Inflammatory macrophage treated with lipopolysaccharide for 1 hour (primary cell): Measurements from ENCODE around the gene ZNF619.

Experiments used
- DNase-seq, 2 donors: peaks; one replicate each; pipeline ENCODE4 v3.0.0-alpha.2; 2020 to 2022

ZNF619 gene

DNA sequence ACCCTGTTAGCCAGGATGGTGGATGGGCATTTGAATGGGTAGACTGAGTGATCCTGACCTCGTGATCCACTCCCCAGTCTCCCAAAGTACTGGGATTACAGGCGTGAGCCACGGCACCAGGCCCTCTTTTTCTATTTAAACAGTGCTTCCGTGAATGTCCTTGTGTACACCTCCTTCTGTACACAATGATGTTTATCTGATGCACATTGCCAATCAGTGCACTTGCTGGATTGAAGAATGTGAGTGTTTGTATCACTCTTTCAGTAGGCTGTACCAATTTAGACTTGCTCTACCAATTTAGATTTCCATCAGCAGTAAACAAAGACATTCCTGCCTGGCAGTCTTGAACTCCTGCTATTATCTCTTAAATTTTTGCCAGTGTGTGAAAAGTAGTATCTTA lies 8.9 kb upstream of the ZNF619 start:
- DNase-seq, result no peak

DNA sequence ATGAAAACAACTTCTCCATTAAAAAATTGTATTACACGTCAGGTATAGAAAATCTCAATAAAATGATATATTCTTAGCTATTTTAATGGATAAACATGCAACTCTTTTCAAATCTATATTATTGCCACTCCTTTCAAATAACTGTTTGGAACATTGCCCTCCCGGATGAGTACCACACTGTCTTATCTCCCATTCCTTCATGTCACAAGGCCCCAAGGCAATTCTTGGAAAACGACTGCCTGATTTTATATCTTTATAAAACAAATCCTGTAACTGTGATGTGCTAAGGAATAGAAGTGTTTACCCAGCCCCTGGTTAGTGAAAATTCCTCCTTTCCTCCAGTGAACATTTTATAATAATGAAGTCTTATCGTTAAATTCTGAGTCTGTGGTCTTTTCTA lies 6.2 kb upstream of the ZNF619 start:
- no peak for DNase-seq

DNA sequence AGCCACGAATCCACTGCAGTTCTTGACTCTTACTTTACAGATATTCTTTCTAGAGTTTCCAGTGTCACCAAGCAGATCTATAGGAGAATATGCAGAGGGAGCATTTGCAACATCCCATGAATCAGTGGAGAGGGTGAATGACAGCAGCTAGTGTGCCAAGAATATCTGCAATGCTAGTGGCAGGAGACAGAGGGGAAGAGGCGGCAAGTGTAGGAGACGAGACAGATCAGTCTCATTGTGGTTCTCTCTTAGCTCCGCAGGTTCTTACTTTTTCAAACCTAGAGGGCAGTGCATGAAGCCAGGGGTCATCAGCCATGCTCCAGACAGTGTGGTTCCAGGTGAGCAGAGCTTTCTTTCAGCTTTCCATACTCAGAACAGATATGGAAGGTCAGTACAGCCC lies 744 bp downstream of the ZNF619 start:
- DNase-seq, result peak; percentile 23 to 37

DNA sequence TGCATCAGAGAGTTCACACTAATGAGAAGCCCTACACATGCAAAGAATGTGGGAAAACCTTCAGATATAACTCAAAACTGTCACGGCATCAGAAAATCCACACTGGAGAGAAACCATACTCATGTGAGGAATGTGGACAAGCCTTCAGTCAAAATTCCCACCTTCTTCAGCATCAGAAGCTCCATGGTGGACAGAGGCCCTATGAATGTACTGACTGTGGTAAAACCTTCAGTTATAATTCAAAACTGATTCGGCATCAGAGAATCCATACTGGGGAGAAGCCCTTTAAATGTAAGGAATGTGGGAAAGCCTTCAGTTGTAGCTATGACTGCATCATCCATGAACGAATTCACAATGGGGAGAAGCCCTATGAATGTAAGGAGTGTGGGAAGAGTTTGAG lies 10.2 kb downstream of the ZNF619 start:
- no peak for DNase-seq

DNA sequence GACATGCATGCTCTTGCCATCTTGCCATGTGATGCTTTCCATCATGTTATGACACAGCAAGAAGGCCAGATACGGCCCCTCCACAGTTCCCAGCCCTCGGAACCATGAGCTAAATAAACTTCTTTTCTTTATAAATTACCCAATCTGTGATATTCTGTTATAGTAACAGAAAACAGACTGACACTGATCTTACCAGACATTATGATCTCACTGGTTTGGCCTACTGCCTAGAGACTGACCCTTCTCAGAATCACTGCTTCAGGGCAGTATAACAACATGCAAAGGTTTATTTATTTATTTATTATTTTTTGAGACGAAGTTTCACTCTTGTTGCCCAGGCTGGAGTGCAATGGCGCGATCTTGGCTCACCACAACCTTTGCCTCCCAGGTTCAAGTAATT lies 14.0 kb downstream of the ZNF619 start:
- DNase-seq, result no peak

DNA sequence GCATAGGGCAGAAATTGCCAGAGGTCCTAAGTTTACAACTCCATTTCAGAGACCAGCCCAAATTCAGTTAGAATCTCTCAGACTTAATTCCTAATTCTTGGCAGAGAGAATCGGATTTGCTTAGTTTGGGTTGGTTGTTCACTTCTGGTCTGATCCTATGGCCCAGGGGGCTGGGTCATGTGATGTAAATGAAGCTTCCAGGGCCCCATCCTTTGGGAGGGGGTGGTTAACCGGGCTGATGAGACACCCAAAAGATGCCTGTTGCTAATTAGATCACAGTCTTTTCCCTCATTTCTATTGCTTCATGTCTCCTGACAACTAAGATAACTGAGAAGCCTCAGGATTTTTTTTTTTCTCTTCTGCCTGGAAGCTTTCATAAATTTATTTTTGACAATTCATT lies 17.8 kb downstream of the ZNF619 start:
- no peak for DNase-seq

DNA sequence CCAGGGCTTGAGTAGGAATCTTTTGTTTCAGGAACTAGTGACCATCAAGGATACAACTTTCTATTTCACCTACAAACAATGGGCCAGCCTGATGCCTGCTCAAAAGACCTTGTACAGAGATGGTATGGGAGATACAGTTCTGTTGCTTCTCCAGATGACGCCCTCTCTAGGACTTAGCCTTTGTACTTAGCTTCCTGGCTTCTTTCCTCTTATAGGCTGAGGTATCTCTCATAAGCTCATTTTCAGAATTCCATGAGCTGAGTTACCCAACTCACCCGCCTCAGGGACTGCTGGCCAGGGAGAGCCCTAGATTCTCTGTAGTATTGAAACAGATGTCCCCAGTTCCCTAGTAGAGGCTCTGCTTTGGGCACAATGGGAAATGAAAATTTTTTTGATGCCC lies 20.4 kb downstream of the ZNF619 start:
- no peak for DNase-seq

DNA sequence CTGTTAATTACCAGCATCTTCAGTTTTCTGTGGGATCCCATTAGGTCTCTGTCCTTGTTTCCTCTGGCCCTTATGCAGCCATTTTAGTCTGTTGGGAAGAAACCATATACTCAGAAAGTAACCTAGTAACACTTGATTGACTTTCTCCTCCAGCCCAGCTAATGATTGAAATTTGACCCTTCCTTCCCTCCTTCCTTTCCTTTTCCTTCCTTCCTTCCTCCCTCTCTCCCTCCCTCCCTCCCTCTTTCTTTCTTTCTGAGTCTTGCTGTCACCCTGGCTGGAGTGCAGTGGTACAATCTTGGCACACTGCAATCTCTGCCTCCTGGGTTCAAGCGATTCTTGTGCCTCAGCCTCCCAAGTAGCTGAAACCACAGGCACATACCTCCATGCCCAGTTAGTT lies 23.0 kb downstream of the ZNF619 start:
- DNase-seq, result no peak

DNA sequence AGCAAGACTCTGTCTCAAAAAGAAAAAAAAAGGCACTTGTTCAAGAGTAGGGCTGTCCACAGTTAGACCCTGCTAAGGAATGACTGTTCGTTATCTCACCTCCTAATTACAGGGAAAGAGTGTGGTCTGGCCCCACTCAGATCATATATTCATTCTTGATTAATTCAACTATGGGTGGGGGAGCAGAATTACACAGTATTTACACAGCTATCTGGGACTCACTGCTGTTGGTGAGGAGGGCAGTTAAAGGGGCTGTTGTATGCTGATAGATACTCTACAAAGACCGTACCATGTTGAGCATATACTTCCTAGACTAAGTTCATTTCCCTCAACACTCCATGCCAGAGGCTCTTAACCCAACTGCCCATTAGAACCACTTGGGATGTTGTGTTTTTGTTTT lies 25.1 kb downstream of the ZNF619 start:
- DNase-seq, result no peak

DNA sequence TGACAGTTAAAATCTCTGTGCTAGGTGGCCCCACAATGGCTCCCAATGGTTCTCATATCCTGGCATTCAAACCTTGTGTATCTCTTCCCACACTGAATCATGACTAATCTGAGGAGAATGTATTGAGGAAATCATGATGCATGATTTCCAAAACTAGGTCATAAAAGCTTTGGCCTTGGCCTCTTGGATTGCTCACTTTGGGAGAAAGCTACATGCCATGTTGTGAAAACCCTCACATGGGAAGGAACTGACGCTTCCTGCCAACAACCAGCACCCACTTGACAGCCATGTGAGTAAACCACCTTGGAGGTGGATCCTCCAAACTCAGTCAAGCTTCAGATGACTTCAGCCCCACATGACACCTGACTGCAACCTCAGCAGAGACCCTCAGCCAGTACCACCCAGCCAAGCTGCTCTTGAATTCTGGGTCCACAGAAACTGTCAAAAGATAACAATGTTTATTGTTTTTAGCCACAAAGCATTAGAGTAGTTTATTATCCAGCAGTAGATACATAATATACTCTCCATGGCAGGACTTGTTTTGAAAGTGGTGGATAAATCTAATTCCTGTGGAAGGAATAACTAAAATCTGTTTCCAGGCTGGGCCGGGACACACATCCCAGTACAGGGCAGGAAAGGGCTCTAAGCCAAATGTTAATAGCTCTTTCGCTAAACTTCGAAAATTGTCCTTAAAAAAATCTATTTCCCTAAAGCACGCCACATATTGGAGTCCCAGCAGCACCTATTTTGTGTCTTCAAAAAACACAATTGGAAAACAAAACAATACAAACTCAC lies 27.9 kb downstream of the ZNF619 start:
- peak; percentile 57 to 96 for DNase-seq

DNA sequence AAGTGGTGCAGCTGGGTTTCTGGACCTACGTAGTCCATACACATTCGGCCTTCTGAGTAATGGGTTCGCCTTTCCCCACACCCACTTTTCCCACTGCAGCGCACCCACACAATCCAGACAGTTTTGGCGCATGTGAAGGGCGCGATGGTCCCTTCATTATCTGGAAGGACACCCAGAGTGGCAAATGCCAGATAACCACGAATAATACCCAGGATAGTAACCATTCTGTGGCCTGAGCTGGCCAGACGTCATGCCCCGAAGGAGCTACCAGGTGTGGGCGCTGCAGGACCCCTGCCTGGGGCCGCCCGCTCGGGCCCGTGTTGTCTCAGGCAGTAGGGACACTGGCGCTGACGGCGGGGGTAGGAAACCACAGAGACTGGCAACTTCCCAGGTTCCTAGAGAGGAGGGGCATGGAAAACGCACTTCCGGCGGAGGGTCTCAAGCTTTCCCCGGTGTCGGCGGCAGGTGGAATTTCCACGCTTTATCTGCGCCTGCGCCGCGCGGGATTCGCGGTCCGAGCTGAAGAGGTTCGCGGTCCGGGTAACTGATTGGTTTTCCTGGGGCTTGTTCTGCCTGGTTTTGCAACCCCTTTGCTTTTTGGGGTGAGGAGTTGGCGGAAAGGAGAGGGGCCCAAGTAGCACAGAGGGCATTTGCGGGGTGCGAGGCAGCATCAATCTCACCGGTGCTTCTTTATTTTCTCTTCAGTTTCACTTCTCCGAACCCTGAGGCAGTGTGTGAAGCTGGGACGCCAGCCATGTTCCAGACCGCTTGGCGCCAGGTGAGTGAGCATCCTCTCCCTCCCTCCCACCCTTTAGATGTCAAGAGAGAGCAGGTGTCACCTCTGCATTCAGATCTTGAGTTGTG lies 28.9 kb downstream of the ZNF619 start, which contains the start of gene ZNF620:
Gene ZNF620, plus strand, starts transcription at position 441 of the 864 bp plus-strand sequence. Its CDS starts 314 bp downstream, at position 755.
- DNase-seq, result peak; percentile 45 to 56

DNA sequence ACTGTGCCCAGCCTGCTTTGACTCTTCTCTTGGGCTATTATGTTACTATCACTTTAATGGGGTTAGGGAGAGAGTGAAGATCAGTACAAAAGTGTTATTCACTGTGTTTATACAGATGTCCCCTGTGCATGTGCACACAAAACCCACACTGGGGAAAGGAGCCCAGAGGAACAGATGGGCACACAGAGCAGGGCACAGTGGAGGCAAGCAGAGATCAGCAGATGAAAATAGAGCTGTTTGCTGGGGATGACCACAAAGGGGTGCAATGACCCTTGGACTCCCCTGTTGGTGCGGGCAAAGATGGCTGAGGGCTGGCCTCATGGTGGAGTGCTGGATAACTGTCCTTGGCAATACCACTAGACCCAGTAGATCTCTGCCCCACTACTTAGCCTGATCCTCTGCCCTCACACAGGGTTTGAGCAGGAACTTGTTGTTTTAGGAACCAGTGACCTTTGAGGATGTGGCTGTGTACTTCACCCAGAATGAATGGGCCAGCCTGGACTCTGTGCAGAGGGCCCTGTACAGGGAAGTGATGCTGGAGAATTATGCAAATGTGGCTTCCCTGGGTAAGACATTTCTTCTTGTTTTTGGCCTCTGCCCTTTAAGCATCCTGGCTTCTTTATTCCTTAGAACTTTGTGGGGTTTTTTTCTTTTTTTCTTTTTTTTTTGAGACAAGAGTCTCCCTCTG lies 34.3 kb downstream of the ZNF619 start:
- DNase-seq, result peak in 1 of 2 donors; percentile 17

DNA sequence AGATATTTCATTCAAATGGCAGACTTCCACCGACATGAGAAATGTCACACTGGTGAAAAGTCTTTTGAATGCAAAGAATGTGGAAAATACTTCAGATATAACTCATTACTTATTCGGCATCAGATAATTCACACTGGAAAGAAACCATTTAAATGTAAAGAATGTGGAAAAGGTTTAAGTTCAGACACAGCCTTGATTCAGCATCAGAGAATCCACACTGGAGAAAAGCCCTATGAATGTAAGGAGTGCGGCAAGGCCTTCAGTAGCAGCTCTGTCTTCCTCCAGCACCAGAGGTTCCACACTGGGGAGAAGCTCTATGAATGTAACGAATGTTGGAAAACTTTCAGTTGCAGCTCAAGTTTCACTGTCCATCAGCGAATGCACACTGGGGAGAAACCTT lies 39.3 kb downstream of the ZNF619 start:
- DNase-seq, result no peak

DNA sequence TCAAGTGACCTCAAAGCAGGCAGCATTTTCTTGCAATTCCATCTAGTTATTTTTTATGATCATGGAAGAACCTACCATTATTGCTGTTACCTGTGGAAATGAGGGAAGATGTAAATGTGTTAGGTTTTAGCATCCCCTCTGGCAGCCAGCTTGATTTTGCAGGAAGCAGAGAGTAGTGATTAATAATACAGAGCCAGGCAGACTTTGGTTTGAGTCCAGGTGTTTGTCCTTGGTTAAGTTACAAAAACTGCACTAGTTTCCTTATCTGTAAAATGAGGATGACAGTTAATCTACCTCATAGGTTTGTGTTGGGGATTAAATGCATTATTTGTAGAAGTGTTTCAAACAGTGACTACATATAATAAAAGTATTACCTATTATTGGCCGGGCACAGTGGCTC lies 41.1 kb downstream of the ZNF619 start:
- DNase-seq, result no peak

DNA sequence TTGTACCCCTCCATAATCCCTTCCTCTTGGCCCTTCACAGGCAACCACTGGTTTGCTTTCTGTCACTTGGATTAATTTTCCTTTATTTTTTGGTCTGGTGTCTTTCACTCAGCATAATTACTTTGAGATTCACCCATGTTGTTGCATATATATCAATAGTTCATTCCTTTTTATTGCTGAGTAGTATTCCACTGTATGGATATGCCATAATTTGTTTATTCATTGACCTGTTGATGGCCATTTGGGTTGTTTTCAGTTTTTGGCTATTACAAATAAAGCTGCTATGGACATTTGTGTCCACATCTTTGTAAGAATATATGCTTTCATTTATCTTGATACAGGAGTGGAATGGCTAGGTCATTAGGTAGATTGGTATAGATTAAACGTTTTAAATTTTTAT lies 41.9 kb downstream of the ZNF619 start:
- DNase-seq, result no peak

DNA sequence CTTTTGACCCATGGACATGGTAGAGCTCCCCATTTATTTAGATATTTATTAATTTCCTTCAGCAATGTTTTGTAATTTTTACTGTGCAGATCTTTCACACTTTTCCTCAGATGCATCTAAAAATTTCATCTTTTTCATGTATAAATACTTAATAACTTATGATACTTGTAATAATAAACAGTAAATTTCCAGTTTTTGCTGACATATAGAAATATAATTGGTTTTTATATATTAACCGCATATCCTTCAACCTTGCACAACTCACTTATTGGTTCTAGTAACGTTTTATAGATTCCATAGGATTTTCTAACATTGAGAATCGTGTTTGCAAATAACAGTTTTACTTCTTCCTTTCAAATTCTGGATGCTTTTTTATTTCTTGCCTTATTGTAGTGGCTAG lies 44.3 kb downstream of the ZNF619 start:
- no peak for DNase-seq

DNA sequence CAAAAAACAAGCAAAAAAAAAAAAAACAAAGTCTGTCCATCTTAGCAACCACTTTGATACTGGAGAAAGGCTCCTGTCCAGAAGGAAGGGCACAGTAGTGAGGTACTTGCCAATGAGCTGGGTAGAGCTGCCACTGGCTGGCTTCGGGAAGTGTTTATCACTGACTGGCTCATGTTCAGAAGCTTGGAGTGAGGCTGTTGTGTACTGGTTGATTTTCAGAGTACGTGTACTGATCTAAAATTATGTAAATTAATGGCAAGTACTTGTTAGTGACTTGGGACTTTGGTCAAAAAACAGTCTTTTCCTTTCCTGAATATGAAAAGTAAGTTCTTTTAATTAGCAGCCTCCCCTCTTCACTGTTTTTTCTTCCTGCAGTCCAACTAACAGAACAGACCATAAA lies 46.9 kb downstream of the ZNF619 start:
- DNase-seq, result no peak

DNA sequence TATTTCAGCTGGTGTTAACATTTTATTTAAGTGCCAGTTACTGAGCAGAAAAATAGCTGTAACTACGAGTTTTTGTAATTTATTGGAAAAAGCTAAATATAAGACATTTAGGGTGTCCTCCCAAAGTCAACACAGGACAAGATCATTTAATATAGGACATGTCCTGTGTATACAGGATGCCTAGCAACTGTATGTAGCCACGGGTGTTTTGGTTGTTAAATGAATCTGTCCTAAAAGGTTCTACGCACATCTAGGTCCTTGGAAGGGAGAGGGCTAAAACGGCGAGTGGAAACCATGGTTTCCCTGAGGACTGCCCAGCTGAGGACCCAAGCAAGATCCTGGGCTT lies 47.3 kb downstream of the ZNF619 start:
- DNase-seq, result no peak

DNA sequence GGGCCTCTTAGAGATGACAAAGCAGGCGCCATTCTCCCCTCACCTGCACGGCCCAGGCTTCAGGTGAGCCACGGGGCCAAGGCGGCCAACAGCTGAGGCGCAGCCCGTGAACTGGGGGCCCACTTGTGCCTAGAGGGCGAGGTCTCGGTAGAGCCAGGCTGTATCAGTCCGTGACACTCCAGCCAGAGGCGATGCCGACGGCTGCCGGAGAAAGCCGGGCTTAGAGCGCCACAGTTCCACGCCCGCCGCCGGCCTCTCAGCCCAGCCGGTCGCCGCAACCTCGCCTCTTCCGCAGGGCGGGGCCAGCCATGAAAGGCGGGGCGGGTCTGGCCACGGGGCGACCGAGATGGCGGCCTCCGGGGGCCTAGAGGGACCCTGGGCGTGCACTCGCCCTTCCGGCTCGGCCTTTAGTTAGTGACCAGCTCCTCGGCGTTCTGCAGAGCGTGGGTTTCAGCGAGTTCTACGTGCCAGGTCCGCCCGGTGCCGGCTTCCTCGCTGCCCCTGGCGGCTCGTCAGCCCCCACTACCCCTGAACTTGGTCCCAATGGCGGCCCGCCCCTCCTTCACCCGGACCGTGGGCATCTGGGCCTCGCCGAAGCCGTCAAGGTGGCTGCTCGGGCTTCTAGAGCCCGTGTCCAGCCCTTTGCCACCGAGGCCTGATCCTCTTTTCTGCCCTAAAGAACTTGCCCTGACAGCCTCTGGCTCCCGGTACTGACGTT lies 47.8 kb downstream of the ZNF619 start, which contains the start of gene ZNF621:
Gene ZNF621, plus strand, starts transcription at position 393 of the 718 bp plus-strand sequence. CDS start 881 bp downstream, outside the sequence.
- DNase-seq, result peak; percentile 83 to 88

DNA sequence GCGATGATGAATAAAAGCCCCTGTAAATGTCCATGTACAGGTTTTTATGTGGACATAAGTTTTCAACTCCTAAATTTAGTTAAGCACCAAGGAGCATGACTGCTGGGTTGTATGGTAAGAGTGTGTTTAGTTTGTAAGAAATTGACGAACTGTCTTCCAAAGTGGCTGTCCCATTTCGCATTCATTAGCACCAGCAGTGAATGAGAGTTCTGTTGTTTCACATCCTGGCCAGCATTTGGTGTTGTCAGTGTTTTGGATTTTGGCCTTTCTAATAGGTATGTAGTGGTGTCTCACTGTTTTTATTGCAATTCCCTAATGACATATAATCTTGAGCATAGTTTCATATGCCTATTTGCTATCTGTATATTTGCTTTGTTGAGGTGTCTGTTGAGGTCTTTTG lies 51.5 kb downstream of the ZNF619 start:
- DNase-seq, result no peak

DNA sequence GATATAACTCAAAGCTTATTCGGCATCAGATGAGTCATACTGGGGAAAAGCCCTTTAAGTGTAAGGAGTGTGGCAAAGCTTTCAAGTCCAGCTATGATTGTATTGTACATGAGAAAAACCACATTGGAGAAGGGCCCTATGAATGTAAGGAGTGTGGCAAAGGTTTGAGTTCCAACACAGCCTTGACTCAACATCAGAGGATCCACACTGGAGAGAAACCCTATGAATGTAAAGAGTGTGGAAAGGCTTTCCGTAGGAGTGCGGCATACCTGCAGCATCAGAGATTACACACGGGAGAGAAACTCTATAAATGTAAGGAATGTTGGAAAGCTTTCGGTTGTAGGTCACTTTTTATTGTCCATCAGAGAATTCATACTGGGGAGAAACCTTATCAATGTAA lies 55.3 kb downstream of the ZNF619 start:
- DNase-seq, result no peak

DNA sequence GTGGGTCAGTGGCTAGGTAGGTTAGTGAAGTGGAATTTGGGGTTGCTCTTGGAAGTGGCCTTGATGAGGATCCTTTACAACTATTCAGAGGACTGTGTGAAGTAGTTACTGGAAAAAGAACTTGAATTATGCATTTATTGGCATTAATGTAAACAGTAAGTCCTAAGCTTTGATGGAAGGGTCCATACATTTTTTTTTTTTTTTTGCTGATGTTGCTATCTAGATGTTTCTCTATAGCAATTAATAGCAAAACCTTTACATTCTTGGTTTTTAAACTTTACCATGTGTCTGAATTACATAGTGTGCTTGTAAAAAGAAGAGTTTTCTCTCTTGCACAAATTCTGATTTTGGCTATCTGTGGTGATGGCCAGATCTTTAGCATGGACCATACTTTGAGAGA lies 57.4 kb downstream of the ZNF619 start:
- no peak for DNase-seq
